HG02798 (cell line): ENCODE data around the gene ANKRD13D.
"Not testable (repeated sequence)": the region's sequence is repeated elsewhere in the genome, so short reads cannot be mapped to it uniquely, and the experiment has no call there.

ENCODE experiments used
- ATAC-seq: cut with Tn5 transposase; IDR thresholded peaks from one replicate; pipeline ENCODE4 v1.9.1; 2021; ENCODE audit warnings: mild to moderate bottlenecking; ENCODE audit not compliant: unreplicated experiment, poor library complexity

ANKRD13D gene

GRCh38 chr11:67289226-67289650, at the start of gene ANKRD13D:
Gene ANKRD13D, plus strand, starts transcription at chr11:67289303. Its CDS starts 158 bp downstream, at chr11:67289461.
- no peak for ATAC-seq

- ATAC-seq = peak; percentile 91
These were observed 49.1 kb upstream of the ANKRD13D start for GRCh38 chr11:67239783-67240575.

GRCh38 chr11:67240576-67241389, 48.3 kb upstream of the ANKRD13D start:
- peak; percentile 23 for ATAC-seq

GRCh38 chr11:67242548-67242947, 46.6 kb upstream of the ANKRD13D start:
- no peak for ATAC-seq

- no peak for ATAC-seq
These were observed 46.1 kb upstream of the ANKRD13D start for GRCh38 chr11:67243051-67243450.

GRCh38 chr11:67245046-67245445, 44.1 kb upstream of the ANKRD13D start:
- no peak for ATAC-seq

- no peak for ATAC-seq
These were observed 41.1 kb upstream of the ANKRD13D start for GRCh38 chr11:67247946-67248550.

- no peak for ATAC-seq
These were observed 40.5 kb upstream of the ANKRD13D start for GRCh38 chr11:67248653-67249052.

- ATAC-seq = no peak
These were observed 38.8 kb upstream of the ANKRD13D start for GRCh38 chr11:67250059-67251043.

GRCh38 chr11:67251841-67252240, 37.3 kb upstream of the ANKRD13D start:
- no peak for ATAC-seq

GRCh38 chr11:67252831-67253239, 36.3 kb upstream of the ANKRD13D start:
- ATAC-seq = no peak

- ATAC-seq = no peak
These were observed 35.1 kb upstream of the ANKRD13D start for GRCh38 chr11:67253872-67254624.

- ATAC-seq = no peak
These were observed 34.3 kb upstream of the ANKRD13D start for GRCh38 chr11:67254798-67255197.

GRCh38 chr11:67255353-67255752, 33.8 kb upstream of the ANKRD13D start:
- ATAC-seq = no peak

GRCh38 chr11:67255864-67256263, 33.2 kb upstream of the ANKRD13D start:
- no peak for ATAC-seq

GRCh38 chr11:67256477-67257135, 32.5 kb upstream of the ANKRD13D start:
- ATAC-seq = no peak

GRCh38 chr11:67260406-67260805, 28.7 kb upstream of the ANKRD13D start:
- no peak for ATAC-seq

GRCh38 chr11:67260885-67261639, 28.0 kb upstream of the ANKRD13D start:
- ATAC-seq = not testable (repeated sequence)
